Ecto neural progenitor cell (in vitro differentiated cells): ENCODE data around the gene BTBD19.

ENCODE experiments used
- DNase-seq: peaks from one replicate; pipeline ENCODE4 v3.0.0-alpha.2; 2018; ENCODE audit warnings: low spot score

The BTBD19 gene

GRCh38 chr1:44857446-44857845 is 49.1 kb downstream of the BTBD19 start:
- DNase-seq: no peak

- no peak for DNase-seq
These were observed 52.0 kb downstream of the BTBD19 start for GRCh38 chr1:44860331-44860730.

DNA sequence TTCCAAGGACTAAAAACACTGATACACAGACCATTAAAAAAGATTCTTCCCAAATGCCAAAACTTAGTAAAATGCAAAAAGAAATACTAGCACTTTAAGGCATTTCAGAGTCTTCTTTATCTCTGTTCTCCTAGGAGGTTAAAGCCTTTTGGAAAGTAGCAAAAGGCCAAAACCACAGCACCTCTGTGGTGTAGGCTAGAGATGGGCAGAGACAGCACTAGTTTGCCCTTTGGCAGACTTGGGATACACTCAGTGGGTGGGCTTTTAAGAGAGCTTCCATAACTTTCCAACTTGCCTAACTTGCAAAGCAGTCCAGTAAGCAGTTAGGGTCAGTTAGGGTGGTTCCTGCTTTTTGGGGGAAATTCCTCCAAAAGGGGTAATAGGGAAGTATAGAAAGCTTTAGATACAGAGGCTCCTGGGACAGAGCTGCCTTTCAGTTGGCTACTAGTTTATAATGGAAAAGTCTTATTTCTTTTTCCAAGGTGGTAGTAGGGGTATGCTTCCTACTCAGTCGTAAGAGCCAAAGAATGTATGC is 52.6 kb downstream of the BTBD19 start:
- no peak for DNase-seq

DNA sequence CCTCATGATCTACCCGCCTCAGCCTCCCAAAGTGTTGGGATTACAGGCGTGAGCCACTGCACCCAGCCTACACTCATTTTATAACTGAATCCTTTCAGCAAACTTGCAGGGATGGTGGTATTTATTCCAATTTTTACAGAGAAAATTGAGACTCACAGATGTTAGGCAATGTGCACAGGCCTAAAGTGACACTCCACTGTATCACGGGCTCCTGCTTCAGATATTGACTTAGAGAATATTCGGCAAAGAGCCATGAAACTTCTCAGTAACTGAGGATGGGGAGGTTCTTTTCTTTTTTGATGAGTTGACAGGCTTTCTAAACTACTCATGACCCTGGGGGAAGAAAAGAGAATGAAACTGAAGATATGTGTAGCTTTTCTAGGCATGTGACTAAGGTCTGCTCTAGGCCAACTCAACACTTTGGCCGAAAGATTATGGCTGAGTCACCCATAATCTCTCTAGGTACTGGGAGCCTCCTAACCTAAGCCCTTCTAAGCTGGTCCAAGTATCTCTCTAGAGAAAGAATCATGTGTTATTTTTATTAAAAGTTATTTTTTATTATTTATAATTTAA is 54.6 kb downstream of the BTBD19 start:
- DNase-seq: no peak
